H9 (cell line): ENCODE data around the gene PRTN3. TPM values are rescaled to one million over a fixed set of nuclear protein-coding genes. Genes with fewer than 3 reads are reported as not detected.

Source experiments
- DNase-seq: peaks from one replicate; pipeline ENCODE4 v3.0.0-alpha.2; 2017
- H2AFZ ChIP-seq: one replicate; pipeline ENCODE4 v1.6.1; 2013; ENCODE audit warnings: mild to moderate bottlenecking, low read length, control low read depth, moderate library complexity
- H2AK5ac ChIP-seq: 2 replicates; pipeline ENCODE4 v1.6.1; 2013; ENCODE audit warnings: low read length, control low read depth, mixed read lengths; ENCODE audit not compliant: insufficient read length
- H2BK120ac ChIP-seq: one replicate; pipeline ENCODE4 v1.6.1; 2013; ENCODE audit warnings: low read depth, mild to moderate bottlenecking, low read length, control low read depth, inconsistent platforms; ENCODE audit not compliant: poor library complexity, severe bottlenecking
- H2BK12ac ChIP-seq: 2 replicates; pipeline ENCODE4 v1.6.1; 2013; ENCODE audit warnings: low read length, control low read depth, mixed read lengths, low read depth; ENCODE audit not compliant: insufficient read length
- H2BK15ac ChIP-seq: 2 replicates; pipeline ENCODE4 v1.6.1; 2013; ENCODE audit warnings: low read depth, low read length, control low read depth
- H2BK20ac ChIP-seq: one replicate; pipeline ENCODE4 v1.6.1; 2013; ENCODE audit warnings: low read depth, mild to moderate bottlenecking, low read length, control low read depth, inconsistent platforms; ENCODE audit not compliant: poor library complexity, severe bottlenecking
- H2BK5ac ChIP-seq: 2 replicates; pipeline ENCODE4 v1.6.1; 2013; ENCODE audit warnings: low read length, control low read depth, mixed read lengths; ENCODE audit not compliant: insufficient read length
- H3K14ac ChIP-seq: 2 replicates; pipeline ENCODE4 v1.6.1; 2013; ENCODE audit warnings: low read length, control low read depth; ENCODE audit not compliant: insufficient read depth
- H3K18ac ChIP-seq: 2 replicates; pipeline ENCODE4 v1.6.1; 2013; ENCODE audit warnings: low read depth, mild to moderate bottlenecking, mixed read lengths, low read length, control low read depth; ENCODE audit not compliant: insufficient read length
- H3K23ac ChIP-seq: 2 replicates; pipeline ENCODE4 v1.6.1; 2013; ENCODE audit warnings: low read length, control low read depth, mixed read lengths, low read depth; ENCODE audit not compliant: insufficient read length
- H3K23me2 ChIP-seq: 2 replicates; pipeline ENCODE4 v1.6.1; 2013; ENCODE audit warnings: low read depth, mild to moderate bottlenecking, mixed read lengths, low read length, control low read depth; ENCODE audit not compliant: insufficient read length, poor library complexity, severe bottlenecking
- H3K27ac ChIP-seq: 2 replicates; pipeline ENCODE4 v1.5.1; 2013; ENCODE audit warnings: low read length, control low read depth, mixed read lengths, low read depth; ENCODE audit not compliant: insufficient read length
- H3K27me3 ChIP-seq: 2 replicates; pipeline ENCODE4 v1.6.1; 2013; ENCODE audit warnings: low read length, control low read depth, inconsistent platforms; ENCODE audit not compliant: insufficient read depth
- H3K4ac ChIP-seq: 2 replicates; pipeline ENCODE4 v1.6.1; 2013; ENCODE audit warnings: low read depth, mild to moderate bottlenecking, control low read depth, inconsistent platforms, low read length, moderate library complexity
- H3K4me1 ChIP-seq: 2 replicates; pipeline ENCODE4 v1.6.1; 2013; ENCODE audit warnings: low read length, control low read depth, inconsistent platforms; ENCODE audit not compliant: insufficient read depth
- H3K4me2 ChIP-seq: 2 replicates; pipeline ENCODE4 v1.6.1; 2013; ENCODE audit warnings: low read length, control low read depth, mixed read lengths; ENCODE audit not compliant: insufficient read length, insufficient read depth
- H3K56ac ChIP-seq: 2 replicates; pipeline ENCODE4 v1.6.1; 2013; ENCODE audit warnings: low read depth, mild to moderate bottlenecking, mixed read lengths, low read length, control low read depth; ENCODE audit not compliant: insufficient read length
- H3K79me1 ChIP-seq: 2 replicates; pipeline ENCODE4 v1.6.1; 2013; ENCODE audit warnings: low read depth, mild to moderate bottlenecking, moderate library complexity, low read length, control low read depth, inconsistent platforms; ENCODE audit not compliant: insufficient read depth, poor library complexity, severe bottlenecking
- H3K79me2 ChIP-seq: 2 replicates; pipeline ENCODE4 v1.6.1; 2013; ENCODE audit warnings: low read length, control low read depth, inconsistent platforms; ENCODE audit not compliant: insufficient read depth
- H3K9ac ChIP-seq: 2 replicates; pipeline ENCODE4 v1.6.1; 2013; ENCODE audit warnings: low read length, control low read depth, mixed read lengths; ENCODE audit not compliant: insufficient read length; ENCODE audit errors: extremely low read depth
- H3K9me3 ChIP-seq: one replicate; pipeline ENCODE4 v1.6.1; 2013; ENCODE audit warnings: low read depth, low read length, inconsistent platforms; ENCODE audit not compliant: control insufficient read depth
- H3T11ph ChIP-seq: one replicate; pipeline ENCODE4 v1.6.1; 2013; ENCODE audit warnings: mild to moderate bottlenecking, low read length, control low read depth, inconsistent platforms
- H4K20me1 ChIP-seq: one replicate; pipeline ENCODE4 v1.6.1; 2013; ENCODE audit not compliant: control insufficient read depth, insufficient read length, insufficient read depth
- H4K5ac ChIP-seq: 2 replicates; pipeline ENCODE4 v1.6.1; 2013; ENCODE audit warnings: low read depth, mild to moderate bottlenecking, mixed read lengths, low read length, control low read depth; ENCODE audit not compliant: insufficient read length
- H4K8ac ChIP-seq: replicated peaks from 2 replicates; pipeline ENCODE4 v1.6.1; 2013; ENCODE audit warnings: low read length, control low read depth, mixed read lengths, low read depth; ENCODE audit not compliant: insufficient read length
- H4K91ac ChIP-seq: 2 replicates; pipeline ENCODE4 v1.6.1; 2013; ENCODE audit warnings: low read depth, mild to moderate bottlenecking, moderate library complexity, mixed read lengths, low read length, control low read depth; ENCODE audit not compliant: insufficient read length
- H3K27ac Mint-ChIP-seq, 3 experiments: 2 replicates in 2 of 3; 3 replicates in 1 of 3; pipeline ENCODE4 v1.8.0; 2020 to 2021; ENCODE audit warnings: mixed read lengths in 3 of 3, mild to moderate bottlenecking in 1 of 3, moderate library complexity in 1 of 3
- H3K27me3 Mint-ChIP-seq: 2 replicates; pipeline ENCODE4 v1.8.0; 2021; ENCODE audit warnings: low read depth, mild to moderate bottlenecking, moderate library complexity, mixed read lengths
- H3K36me3 Mint-ChIP-seq, 3 experiments: 2 replicates in 2 of 3; 3 replicates in 1 of 3; pipeline ENCODE4 v1.8.0; 2020 to 2021; ENCODE audit warnings: low read depth in 3 of 3, mixed read lengths in 3 of 3; ENCODE audit not compliant: insufficient read depth in 1 of 3
- H3K4me1 Mint-ChIP-seq, 2 experiments: 2 replicates each; pipeline ENCODE4 v1.8.0; 2020; ENCODE audit warnings: mixed read lengths in 2 of 2
- H3K4me3 Mint-ChIP-seq, 2 experiments: 2 replicates in 1 of 2; 3 replicates in 1 of 2; pipeline ENCODE4 v1.8.0; 2020 to 2021; ENCODE audit warnings: mild to moderate bottlenecking in 2 of 2, mixed read lengths in 2 of 2, moderate library complexity in 1 of 2
- H3K9me3 Mint-ChIP-seq, 2 experiments: 2 replicates in 1 of 2; 3 replicates in 1 of 2; pipeline ENCODE4 v1.8.0; 2020; ENCODE audit warnings: mild to moderate bottlenecking in 2 of 2, mixed read lengths in 2 of 2, moderate library complexity in 1 of 2
- CTCF ChIP-seq: fragments of 200-600 bp; sonication (generic); conservative IDR thresholded peaks from 3 replicates; pipeline ENCODE4 v1.8.0; 2021; ENCODE audit warnings: antibody characterized with exemption, mild to moderate bottlenecking
- WGBS: extraction: QIAGEN DNeasy Blood & Tissue Kit; methylation state at CpG from one replicate; pipeline ENCODE4 v1.1.7; 2013; ENCODE audit warnings: missing lambda C conversion rate, low lambda C conversion rate, mixed read lengths; ENCODE audit not compliant: insufficient read length; ENCODE audit errors: extremely low coverage; 5-methylcytosine and 5-hydroxymethylcytosine counted together
- total RNA-seq: library from RNA; stranded (reverse); gene quantifications from 2 replicates; pipeline ENCODE4 v1.2.1, GENCODE V29; 2021

Gene PRTN3
- total RNA-seq, 1 experiment from 2014 or later = 0.31 TPM

GRCh38 chr19:810077-810855, 30.5 kb upstream of the PRTN3 start:
- H2AK5ac ChIP-seq = no peak overlapping the region
- no peak for TF ChIP-seq CTCF
- H4K5ac ChIP-seq = no peak overlapping the region
- no peak overlapping the region for H2BK15ac ChIP-seq
- H3K23ac ChIP-seq = no peak overlapping the region
- no peak overlapping the region for H2BK5ac ChIP-seq
- no peak overlapping the region for H3T11ph ChIP-seq
- H3K9ac ChIP-seq = no peak overlapping the region
- H3K4me1 Mint-ChIP-seq = 0 out of 4 replicates have a peak, but pooled peaks cover 0 to 3% of the 10 kb centered on the region in 2 experiments
- no peaks in the 10 kb centered on the region for H3K4me1 ChIP-seq
- H3K9me3 ChIP-seq = no peaks in the 10 kb centered on the region
- DNase-seq = peak; percentile 39
- no peak overlapping the region for H2BK120ac ChIP-seq
- no peak overlapping the region for H2BK12ac ChIP-seq
- H3K27me3 Mint-ChIP-seq = peaks cover 3% of the 10 kb centered on the region; the same call in 1 of the 2 replicates
- H3K14ac ChIP-seq = no peak overlapping the region
- H3K4ac ChIP-seq = no peak overlapping the region
- WGBS = no CpG with 5 or more reads among the region's 30 CpGs
- no peak overlapping the region for H3K18ac ChIP-seq
- no peaks in the 10 kb centered on the region for H3K23me2 ChIP-seq
- no peak overlapping the region for H4K8ac ChIP-seq
- peak overlapping the region in 1 of 3 experiments; percentile 91; a peak in 2 of 7 replicates for H3K27ac Mint-ChIP-seq
- no peak overlapping the region for H4K91ac ChIP-seq
- no peak overlapping the region for H2AFZ ChIP-seq
- H3K79me1 ChIP-seq = peaks cover 4% of the 10 kb centered on the region
- no peaks in the 10 kb centered on the region for H4K20me1 ChIP-seq
- H3K27ac ChIP-seq = no peak overlapping the region
- H2BK20ac ChIP-seq = no peak overlapping the region
- H3K27me3 ChIP-seq = no peaks in the 10 kb centered on the region
- H3K9me3 Mint-ChIP-seq = no peaks in the 10 kb centered on the region; a peak in 1 of 5 replicates
- H3K4me2 ChIP-seq = no peak overlapping the region
- H3K79me2 ChIP-seq = no peaks in the 10 kb centered on the region
- H3K4me3 Mint-ChIP-seq = no peak overlapping the region
- H3K36me3 Mint-ChIP-seq = peaks cover 36 to 63% (median 62%) of the 10 kb centered on the region in 3 experiments
- no peak overlapping the region for H3K56ac ChIP-seq
